GM12891 (cell line): ENCODE results near the gene COL4A6.

ENCODE experiments used
- PAX5 ChIP-seq: IDR thresholded peaks from 2 replicates; pipeline ENCODE4 v1.6.1; 2011; ENCODE audit warnings: low read length, moderate library complexity, mild to moderate bottlenecking; ENCODE audit not compliant: insufficient read depth, severe bottlenecking
- POLR2A ChIP-seq: IDR thresholded peaks from 2 replicates; pipeline ENCODE4 v1.6.1; 2011; ENCODE audit warnings: low read depth, low read length, control low read depth
- POLR2AphosphoS5 ChIP-seq: IDR thresholded peaks from 2 replicates; pipeline ENCODE4 v1.6.1; 2011; ENCODE audit warnings: low read depth, low read length, control low read depth
- POU2F2 ChIP-seq: IDR thresholded peaks from 2 replicates; pipeline ENCODE4 v1.6.1; 2011; ENCODE audit warnings: low read depth, mild to moderate bottlenecking, control low read depth, low read length, moderate library complexity
- TAF1 ChIP-seq: IDR thresholded peaks from 2 replicates; pipeline ENCODE4 v1.6.1; 2011; ENCODE audit warnings: low read depth, low read length, control low read depth

DNA sequence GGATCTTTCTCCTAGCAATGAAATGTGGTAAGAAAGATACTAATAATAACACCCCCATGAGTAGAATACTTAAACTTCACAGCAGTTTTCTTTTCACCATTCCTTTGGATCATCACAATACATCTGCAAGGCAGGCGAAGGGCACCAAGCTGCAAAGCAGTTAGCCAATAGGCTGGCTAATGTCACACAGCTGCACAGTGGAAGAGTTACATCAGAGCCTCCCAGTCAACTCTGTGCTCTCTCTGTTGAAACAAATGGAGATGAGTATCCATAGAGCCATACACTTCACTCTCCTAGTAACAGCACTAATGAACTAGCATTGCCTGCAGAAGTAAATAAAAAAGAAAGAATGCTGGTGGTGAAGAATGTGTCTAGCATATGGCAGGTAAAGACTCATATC lies 207.6 kb downstream of the COL4A6 start:
- TF ChIP-seq POLR2AphosphoS5: no peak
- TF ChIP-seq POLR2A: no peak
- no peak for TF ChIP-seq PAX5
- TF ChIP-seq TAF1: no peak
- TF ChIP-seq POU2F2: no peak
